ENCODE results near the gene FAM151A.
A peak's percentile ranks its signal among the peaks of the same experiment; 100 is the strongest.
"Not testable (repeated sequence)": the region's sequence is repeated elsewhere in the genome, so short reads cannot be mapped to it uniquely, and the experiment has no call there.

FAM151A gene

DNA sequence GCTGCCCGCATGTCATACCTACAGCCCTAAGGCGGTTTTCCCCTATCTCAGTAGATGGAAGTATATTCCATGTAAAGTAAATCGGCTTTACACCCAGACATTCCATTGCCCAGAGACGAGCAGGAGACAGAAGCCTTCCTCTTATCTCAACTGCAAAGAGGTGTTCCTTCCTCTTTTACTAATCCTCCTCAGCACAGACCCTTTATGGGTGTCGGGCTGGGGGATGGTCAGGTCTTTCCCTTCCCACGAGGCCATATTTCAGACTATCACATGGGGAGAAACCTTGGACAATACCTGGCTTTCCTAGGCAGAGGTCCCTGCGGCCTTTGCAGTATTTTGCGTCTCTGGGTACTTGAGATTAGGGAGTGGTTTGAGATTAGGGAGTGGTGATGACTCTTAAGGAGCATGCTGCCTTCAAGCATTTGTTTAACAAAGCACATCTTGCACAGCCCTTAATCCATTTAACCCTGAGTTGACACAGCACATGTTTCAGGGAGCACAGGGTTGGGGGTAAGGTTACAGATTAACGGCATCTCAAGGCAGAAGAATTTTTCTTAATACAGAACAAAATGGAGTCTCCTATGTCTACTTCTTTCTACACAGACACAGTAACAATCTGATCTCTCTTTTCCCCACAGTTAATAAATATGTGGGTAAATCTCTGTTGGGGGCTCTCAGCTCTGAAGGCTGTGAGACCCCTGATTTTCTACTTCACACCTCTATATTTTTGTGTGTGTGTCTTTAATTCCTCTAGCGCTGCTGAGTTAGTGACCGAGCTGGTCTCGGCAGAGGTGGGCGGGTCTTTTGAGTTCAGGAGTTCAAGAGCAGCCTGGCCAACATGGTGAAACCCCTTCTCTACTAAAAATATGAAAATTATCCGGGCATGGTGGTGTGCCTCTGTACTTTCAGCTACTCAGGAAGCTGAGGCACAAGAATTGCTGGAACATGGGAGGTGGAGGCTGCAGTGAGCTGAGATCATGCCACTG is 13.4 kb upstream of the FAM151A start:
- not testable (repeated sequence) for DNase-seq

DNA sequence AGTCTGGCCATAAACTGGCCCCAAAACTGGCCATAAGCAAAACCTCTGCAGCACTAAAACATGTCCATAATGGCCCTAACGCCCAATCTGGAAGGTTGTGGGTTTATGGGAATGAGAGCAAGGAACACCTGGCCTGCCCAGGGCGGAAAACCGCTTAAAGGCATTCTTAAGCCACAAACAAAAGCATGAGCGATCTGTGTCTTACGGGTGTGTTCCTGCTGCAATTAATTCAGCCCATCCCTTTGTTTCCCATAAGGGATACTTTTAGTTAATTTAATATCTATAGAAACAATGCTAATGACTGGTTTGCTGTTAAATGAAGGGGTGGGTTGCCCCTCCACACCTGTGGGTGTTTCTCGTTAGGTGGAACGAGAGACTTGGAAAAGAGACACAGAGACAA is 12.5 kb upstream of the FAM151A start:
- DNase-seq = not testable (repeated sequence)

DNA sequence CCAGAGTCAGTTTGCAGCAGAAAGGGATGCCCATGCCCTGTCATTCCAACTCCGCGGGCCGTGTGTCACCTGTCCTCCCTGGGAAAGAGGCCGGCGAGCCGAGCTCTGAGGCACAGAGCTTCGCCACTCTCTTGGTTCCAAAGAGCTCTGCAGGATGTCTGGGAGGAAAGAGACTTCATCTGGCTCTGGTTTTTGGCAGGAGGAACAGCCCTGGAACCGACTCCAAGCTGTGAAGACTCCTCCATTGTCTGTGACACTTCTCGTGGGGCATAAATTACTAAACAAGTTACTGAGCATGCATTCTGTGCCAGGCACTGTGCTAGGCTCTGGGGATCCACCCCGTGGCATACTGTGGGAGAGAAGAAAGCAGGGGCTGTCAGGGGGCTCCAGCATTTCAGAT is 3.9 kb upstream of the FAM151A start:
- DNase-seq = no peak

DNA sequence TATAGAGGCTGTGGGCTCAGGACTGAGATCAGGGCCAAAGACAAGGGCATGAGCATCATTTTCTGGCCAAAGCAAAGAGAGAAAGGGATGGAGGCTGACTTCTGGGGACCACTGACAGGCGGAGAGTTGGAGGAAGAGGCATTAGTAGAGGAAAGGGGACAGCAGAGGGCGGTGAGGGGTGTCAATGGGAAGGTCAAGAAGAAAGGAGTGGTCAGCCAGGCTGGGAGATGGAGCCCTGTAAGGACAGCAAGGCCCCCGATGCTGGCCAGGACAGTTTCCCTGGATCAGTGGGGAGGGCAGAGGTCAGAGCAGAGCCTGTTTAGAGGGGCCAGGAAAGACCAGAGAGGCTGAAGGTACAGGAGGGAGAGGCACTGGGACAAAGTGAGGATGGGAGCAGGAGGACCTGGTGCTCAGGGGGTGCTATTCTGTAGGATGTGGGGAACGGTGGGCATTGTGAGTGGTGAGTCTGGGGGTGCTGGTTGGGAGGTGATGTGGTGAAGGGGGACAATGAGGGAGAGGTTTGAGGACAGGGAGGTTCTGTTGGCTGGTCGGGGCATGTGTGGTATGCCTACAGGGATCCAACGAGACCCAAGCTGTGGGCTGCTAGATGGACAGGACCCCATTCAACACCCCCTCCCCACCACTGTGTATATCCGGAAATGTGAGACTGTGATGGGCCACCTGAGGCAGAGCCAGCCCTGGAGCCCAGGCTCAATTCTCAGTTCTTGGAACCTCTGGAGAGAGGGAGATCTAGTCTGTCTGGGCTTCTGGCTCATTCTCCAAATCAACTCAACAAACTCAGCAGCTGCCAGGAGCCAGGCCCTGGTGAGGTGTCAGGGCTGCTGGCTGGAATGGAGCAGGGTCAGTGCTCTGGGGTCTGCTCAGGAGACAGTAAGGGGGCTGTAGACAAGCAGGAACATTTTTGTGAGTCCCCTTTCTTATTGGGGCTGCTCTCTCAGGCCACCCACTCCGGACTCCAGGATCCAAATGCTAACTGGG is 1.4 kb upstream of the FAM151A start:
- no peak for DNase-seq

DNA sequence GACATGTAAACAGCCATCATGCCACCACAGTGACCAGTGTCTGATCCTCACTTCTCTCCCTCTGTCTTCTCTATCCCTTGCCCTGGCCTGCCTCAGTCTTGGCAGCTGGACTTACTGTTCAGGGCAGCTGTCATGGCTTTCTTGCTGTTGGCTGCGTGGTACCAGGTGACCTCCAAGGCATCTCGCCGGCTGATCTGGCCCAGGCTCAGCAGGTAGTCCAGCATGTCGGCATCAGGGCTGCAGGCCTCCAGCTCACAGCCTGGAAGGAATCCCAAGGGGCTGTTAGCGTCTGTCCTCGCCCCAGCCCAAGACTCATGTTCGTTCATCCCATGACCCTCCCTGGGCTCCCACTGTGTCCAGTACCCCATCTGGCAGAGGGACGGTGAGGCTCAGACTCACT is 3.6 kb downstream of the FAM151A start:
- no peak for DNase-seq

DNA sequence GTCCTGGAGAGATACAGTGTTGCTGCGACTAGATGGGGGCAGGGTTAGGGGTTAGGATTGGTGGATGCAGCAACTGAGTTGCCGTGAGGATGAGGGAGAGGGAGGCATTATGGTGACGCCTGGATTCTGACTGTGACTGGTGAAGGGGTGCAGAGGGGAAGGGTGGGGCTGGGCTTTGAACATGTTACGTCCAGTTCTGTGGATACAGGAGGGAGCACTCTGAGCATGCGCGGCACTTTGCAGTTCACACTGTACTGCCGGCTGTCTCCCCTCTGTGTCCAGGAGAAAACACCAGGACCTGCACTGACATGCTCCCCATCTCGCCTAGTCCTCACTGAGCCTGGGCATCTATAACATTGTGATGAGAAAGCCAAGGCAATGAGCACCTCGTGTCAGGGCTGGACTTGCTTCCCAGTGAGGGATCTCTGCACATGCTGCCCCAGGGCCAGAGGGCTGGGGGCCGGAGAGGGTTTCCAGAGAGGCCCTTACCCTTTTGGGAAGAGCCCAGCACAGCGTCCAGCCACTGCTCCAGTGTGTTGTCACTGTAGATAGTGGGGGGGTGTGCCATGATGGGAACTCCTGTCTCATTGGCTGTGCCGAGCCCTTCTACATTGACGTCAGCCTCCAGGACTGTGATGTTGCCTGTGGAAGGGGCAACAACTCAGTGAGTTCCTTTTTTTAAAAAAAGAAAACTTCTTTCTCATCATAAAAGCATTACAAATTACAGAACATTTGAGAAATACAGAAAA is 7.6 kb downstream of the FAM151A start:
- no peak for DNase-seq

DNA sequence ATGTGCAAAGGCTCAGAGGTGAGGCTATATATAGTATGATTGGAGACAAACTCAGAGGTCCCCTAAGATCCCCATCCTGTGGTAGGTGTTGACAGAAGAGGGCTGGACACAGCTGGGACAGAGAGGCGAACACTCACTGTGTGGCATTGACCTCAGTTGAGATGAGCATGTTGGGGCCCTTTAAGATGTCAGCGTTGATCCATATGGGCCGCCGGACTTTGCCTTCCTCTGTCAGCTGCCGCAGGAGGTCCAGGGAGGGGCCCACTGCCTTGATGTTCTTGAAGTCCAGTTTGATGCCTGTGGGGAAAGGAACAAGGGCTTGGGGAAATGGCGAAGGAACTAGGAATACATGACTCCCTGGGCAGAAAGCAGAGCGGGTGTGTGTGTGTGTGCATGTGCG is 8.8 kb downstream of the FAM151A start:
- DNase-seq = no peak

DNA sequence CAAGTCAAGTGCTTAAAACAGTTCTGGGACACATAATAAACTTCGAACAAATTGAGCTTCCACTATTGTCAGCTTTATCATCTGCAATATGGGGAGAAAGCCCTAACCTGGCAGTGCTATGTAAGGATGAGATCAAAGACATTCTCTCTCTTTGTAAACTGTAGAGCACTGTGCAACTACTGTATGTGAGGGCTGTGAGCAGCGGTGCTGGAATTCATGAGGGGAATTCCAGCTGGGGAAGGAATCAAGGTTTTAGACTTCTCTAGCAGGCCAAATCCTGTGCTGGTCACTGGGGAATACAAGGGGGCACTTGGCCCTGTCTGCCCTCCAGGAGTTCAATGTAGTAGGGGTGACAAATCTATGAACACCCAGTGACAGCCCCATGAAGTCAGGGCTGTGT is 9.3 kb downstream of the FAM151A start:
- no peak for DNase-seq

DNA sequence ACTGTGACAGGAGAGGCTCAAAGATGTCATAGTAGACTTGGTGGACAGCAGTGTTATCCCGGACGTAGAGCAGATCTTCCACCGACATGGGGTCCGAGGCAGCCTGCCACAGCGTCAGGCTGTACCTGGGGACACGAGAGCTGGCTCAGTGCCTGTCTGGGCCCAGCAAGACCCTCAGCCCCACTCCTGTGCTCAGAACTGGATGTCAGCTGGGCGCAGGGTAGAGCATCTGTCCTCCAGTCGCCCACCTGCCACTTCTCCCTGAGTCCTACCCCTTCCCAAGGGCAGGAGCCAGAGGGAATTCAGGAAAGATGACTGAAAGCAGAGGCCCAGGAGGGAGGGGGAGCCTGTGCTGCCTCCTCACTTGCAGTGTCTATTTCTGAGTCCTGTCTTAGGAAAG is 11.7 kb downstream of the FAM151A start:
- DNase-seq = no peak

DNA sequence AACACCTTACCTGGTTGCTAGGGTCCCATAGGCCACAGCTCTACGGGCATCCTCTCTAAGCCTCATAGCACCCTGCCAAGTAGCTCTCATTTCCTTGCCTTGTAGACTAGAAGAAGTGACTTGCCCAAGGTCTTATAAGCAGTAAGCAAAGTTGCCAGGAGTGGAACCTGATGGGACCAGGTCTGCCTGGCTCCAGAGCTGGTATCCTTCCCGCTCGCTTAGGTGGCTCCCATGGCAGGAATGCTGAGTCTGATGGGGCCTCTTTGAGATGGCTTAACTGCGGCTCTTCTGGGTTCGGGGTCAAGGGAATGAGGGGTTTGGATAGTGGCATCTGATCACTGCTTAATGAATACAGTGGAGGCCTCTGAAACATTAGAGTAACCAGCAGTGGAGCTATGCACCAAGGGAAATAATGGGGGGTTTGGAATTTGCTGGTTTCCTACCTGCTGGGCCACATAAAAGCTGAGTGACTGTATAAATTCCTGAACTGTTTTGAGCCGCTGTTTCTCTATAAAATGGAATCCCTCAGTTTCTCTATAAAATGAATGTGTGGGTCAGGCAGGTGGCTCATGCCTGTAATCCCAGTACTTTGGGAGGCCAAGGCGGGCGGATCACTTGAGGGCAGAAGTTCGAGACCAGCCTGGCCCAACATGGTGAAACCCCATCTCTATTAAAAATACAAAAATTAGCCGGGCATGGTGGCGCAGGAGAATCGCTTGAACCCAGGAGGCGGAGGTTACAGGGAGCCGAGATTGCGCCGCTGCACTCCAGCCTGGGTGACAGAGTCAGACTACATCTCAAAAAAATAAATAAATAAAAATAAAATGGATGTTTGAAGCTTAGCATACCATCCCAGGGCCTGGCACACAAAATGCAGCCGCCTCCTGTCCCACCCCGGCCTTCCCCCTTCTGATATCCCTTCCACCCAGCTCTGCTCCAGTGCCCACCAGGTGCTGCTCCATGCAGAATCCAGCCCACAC is 12.4 kb downstream of the FAM151A start:
- DNase-seq = no peak

DNA sequence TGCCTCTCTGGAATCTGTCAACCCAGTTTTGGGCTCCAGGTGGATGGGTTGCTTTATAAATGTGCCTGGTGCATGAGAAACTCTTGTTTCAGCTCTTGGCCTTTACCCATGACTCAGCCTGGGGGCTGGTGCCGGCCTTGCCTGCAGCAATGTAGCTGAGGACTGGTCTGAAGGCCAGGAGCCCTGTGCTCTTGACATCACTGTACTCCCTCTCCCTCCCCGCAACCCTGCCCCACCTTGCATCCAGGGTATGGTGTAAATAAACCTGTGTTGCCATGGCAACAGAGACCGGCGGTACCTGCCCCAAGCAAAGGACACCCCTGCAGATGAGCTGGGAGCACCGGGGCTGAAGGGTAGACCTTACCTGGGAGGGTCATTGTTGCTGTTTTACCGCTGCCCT is 13.3 kb downstream of the FAM151A start:
- DNase-seq = no peak

DNA sequence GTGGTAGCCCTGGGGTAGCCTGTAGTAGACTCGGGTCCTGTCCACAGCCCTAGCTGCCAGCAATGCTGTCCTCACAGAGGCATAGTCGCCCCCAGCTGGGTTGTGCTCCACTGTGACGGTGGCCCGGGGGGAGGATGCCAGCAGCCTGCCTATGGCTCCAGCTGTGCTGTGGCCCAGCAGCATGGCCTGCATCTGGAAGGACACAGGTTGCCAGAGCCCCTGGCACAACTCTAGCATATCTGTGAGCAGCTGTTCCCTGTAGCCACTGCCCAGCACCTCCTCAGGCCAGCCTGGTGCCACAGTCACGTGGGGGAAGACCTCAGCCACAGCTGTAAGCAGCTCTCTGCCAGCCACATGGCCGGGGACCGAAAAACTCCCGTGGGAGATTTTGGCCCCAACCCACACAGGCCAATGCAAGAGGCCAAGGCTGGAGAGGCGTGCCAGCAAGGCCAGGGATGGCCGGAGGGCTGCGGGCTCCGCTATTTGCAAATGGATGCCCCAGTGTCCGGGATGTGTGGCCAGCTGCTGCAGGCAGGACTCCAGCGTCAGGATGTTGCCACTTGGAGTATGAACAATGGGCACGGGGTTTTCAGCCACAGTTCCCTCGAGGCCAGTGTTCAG is 13.9 kb downstream of the FAM151A start:
- DNase-seq = no peak

DNA sequence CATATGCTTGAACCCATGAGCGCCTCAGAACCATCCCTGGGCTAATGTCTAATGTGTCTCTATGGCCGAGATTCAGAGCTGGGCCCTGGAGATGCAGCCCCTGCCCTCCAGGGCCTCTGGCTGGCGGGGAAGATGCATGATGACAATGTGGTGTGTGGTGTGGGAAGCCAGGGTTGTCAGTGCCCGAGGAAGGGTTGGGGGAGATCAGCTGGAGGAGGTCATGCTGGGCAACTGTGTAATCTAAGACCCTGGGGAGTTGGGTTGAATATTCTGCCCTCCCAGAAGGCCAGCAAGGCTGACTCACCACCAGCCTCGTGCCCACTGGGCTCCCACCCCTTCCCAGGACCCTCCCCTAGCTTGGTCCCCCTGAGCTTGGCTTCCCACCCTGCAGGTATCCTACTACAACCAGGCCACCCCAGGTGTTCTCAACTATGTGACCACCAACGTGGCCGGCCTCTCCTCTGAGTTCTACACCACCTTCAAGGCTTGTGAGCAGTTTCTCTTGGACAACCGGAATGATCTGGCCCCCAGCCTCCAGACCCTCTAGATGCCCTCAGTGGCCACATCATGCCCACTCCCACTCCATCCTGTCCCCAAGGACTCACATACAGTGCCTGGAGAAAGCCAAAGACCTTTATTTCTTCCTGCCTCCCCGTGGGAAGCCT is 14.6 kb downstream of the FAM151A start:
- no peak for DNase-seq

DNA sequence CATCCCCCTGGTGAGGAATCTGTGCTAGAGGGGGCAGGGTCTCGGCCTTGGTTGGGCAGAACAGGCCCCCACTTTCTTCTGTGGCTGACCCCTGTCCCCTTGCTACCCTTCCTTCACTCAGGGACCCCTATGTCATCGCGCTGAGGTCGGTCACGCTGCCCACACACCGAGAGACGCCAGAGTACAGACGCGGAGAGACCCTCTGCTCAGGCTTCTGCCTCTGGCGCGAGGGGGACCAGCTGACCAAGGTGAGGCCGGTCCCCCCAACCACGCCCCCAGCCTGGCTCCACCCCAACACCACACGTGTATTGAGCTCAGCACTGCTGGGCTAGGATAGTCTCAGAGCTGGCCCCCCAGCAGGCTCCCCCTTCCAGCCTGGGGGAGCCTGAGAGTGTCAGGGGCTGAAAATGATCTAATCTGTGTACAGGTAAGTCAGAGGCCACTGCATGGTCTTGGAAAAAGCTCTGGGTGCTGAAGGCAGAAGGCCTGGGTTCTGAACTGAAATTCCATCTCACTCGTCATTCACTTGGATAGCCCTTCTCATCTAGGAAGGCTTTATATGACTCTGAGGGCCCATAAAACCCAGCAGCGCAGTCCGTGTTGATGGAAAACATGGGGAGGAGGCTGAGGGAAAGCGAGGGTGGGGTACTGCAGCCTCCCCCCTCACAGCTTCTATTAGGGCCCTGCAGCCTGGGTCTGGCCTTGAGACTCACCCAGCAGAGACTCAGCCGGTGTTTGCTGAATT is 15.3 kb downstream of the FAM151A start:
- DNase-seq = no peak

DNA sequence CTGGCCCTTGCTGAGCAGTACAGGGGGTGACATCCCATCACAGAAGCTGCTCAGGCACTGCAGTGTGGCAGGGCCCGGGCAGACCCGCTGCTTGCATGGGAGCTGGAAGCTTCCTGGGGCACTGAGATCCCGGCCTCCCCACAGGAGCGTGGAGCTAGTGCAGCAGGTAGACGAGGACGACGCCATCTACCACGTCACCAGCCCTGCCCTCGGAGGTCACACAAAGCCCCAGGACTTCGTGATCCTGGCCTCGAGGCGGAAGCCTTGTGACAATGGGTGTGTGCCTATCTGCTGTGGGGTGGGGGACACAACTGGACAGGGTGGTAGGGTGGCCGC is 16.4 kb downstream of the FAM151A start:
- DNase-seq = no peak

DNA sequence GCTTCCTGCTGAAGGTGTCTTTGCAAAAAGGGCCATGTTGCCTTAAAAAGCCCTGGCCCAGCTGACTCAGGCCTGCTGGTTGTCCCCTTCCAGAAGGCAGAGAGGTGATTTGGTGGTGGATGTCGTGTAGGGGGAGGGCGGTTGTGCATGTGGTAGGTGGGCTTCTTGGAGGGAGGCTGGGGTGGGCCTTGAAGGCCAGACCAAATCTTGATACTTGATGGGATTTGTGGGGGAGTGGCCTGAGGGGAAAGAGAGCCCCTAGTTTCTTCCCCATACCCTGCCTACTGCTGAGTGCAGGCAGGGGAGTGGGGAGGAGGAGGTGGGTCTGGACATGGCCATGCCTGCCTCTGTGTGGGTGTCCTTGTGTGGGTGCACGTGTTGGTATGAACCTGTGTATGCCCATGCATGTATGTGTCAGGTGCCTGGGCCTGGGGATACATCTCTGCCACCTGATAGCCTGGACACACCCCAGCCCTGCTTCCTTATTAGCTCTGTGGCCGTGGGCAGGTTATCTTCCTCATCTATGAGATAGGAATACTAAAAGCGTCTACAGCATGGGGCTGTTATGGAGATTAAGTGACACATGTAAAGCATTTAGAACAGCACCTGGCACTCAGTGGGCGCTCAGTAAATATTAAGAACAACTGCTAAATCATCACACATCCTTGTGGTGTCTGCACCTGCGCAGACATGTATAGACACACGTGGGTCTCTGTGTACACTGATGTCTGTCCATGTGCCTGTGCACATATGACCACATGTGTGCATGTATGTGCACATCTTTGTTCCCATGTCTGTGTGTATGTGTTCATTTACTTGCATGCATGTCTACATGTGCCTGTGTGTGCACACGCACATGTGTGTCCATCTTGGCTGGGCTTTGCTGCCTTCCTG is 17.0 kb downstream of the FAM151A start:
- DNase-seq = no peak

DNA sequence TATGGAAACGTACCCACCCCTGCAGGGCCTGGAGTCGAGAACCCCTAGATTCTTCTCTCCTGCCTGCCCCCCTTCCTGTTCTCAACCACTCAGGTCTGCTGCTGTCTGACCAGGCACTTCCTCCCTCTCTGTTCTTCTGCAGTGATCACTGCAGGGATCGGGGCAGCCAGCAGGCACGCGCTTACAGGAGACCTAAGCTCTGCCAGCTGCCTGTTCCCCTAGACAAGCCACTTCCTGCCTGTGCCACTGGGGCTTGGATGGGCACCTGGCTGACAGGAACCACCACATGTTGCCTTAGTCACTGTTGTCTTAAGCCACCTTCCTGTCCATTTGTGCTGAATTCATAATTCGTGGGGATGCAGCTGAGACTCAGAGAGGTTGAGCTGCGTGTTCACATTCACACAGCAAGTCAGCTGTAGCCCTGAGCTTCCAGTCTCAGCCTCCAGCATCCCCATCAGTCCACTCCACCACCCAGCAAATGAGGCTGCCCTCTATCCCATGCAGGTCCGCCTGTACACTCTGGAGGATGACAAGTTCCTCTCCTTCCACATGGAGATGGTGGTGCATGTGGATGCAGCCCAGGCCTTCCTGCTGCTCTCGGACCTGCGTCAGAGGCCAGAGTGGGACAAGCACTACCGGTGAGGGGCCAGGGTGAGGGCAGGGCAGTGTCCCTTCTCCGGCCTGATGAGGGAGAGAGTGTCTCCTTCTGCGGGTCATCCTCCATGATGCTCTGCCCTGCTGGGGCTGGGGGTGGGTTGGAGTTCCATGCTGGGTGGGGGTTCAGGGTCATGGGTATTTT is 18.6 kb downstream of the FAM151A start:
- peak; percentile 53 for DNase-seq

DNA sequence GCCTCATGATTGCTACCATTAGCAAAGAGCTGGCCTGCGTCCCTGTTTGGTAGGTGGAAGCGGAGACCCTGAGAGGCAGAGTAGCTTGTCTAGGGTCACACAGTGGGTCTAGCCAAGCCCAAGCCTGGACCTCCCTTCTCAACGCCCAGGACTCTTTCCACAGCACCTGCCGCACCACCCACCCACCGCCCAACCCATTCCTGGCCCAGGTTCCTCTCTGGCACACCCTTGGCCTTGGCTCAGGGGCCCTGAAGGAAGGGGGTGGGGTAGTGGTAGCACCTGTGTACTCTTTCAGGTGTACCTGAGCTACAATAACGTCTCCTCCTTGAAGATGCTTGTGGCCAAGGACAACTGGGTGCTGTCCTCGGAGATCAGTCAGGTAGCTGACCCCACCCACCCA is 19.3 kb downstream of the FAM151A start:
- no peak for DNase-seq
